Skeletal muscle tissue (tissue), 4 donors: Measurements from ENCODE around the gene PTPN14. TPM values are rescaled to one million over a fixed set of nuclear protein-coding genes. Genes with fewer than 3 reads are reported as not detected.

ENCODE experiments used
- H3K27ac ChIP-seq: one replicate; pipeline ENCODE4 v1.7.0; 2013; ENCODE audit warnings: mild to moderate bottlenecking, low read depth, low read length, inconsistent platforms
- H3K27me3 ChIP-seq, 3 donors: one replicate each; pipeline ENCODE4 v1.7.0; 2013; ENCODE audit warnings: low read length in 3 of 3; ENCODE audit not compliant: control insufficient read depth in 3 of 3, insufficient read depth in 3 of 3
- H3K36me3 ChIP-seq, 3 donors: one replicate each; pipeline ENCODE4 v1.7.0; 2013; ENCODE audit warnings: low read length in 3 of 3; ENCODE audit not compliant: control insufficient read depth in 3 of 3, insufficient read depth in 3 of 3
- H3K4me1 ChIP-seq, 3 donors: one replicate each; pipeline ENCODE4 v1.7.0; 2013; ENCODE audit warnings: low read length in 3 of 3, mild to moderate bottlenecking in 3 of 3; ENCODE audit not compliant: control insufficient read depth in 3 of 3, insufficient read depth in 3 of 3
- H3K4me3 ChIP-seq, 3 donors: one replicate each; pipeline ENCODE4 v1.7.0; 2013; ENCODE audit warnings: low read length in 3 of 3
- H3K9ac ChIP-seq, 3 donors: one replicate each; pipeline ENCODE4 v1.7.0; 2013; ENCODE audit warnings: low read length in 3 of 3, mild to moderate bottlenecking in 3 of 3, moderate library complexity in 2 of 3, low read depth in 1 of 3
- H3K9me3 ChIP-seq, 3 donors: one replicate each; pipeline ENCODE4 v1.7.0; 2013; ENCODE audit warnings: low read length in 3 of 3; ENCODE audit not compliant: control insufficient read depth in 3 of 3
- total RNA-seq: library from RNA; depleted of rRNA; stranded (reverse); fragments of >200 nt; gene quantifications from one replicate; pipeline ENCODE4 v1.2.3, GENCODE V29; 2014
- donor health status: Osteomylitis.

Gene PTPN14
- total RNA-seq, 1 donor from 2014 or later = 19.8 TPM

GRCh38 chr1:214473387-214473786 is 78.0 kb downstream of the PTPN14 start:
- H3K4me1 ChIP-seq = peaks cover 29 to 34% (median 32%) of the 10 kb centered on the region in 3 donors
- H3K36me3 ChIP-seq = no peaks in the 10 kb centered on the region
- H3K4me3 ChIP-seq = no peak overlapping the region
- peak overlapping the region in 1 of 3 donors; percentile 34 for H3K9ac ChIP-seq
- H3K27me3 ChIP-seq = no peaks in the 10 kb centered on the region
- no peaks in the 10 kb centered on the region for H3K9me3 ChIP-seq
- no peak overlapping the region for H3K27ac ChIP-seq

- no peak overlapping the region for H3K27ac ChIP-seq
- no peak overlapping the region for H3K9ac ChIP-seq
- H3K27me3 ChIP-seq = no peaks in the 10 kb centered on the region
- no peaks in the 10 kb centered on the region for H3K9me3 ChIP-seq
- H3K36me3 ChIP-seq = no peaks in the 10 kb centered on the region
- no peak overlapping the region for H3K4me3 ChIP-seq
- peaks cover 20 to 32% (median 26%) of the 10 kb centered on the region in 3 donors for H3K4me1 ChIP-seq
Measured at GRCh38 chr1:214472364-214472763, 79.0 kb downstream of the PTPN14 start.

- no peaks in the 10 kb centered on the region for H3K36me3 ChIP-seq
- peaks cover 19 to 27% (median 23%) of the 10 kb centered on the region in 3 donors for H3K4me1 ChIP-seq
- no peak overlapping the region for H3K27ac ChIP-seq
- H3K9me3 ChIP-seq = no peaks in the 10 kb centered on the region
- no peak overlapping the region for H3K9ac ChIP-seq
- H3K27me3 ChIP-seq = no peaks in the 10 kb centered on the region
- no peak overlapping the region for H3K4me3 ChIP-seq
Measured at GRCh38 chr1:214471458-214471857, 79.9 kb downstream of the PTPN14 start.

GRCh38 chr1:214470132-214470531 is 81.3 kb downstream of the PTPN14 start:
- no peaks in the 10 kb centered on the region for H3K36me3 ChIP-seq
- H3K9ac ChIP-seq = no peak overlapping the region
- no peaks in the 10 kb centered on the region for H3K27me3 ChIP-seq
- H3K9me3 ChIP-seq = no peaks in the 10 kb centered on the region
- no peak overlapping the region for H3K4me3 ChIP-seq
- H3K27ac ChIP-seq = no peak overlapping the region
- peaks cover 16 to 18% (median 18%) of the 10 kb centered on the region in 3 donors for H3K4me1 ChIP-seq

- H3K4me1 ChIP-seq = peaks cover 14 to 19% (median 18%) of the 10 kb centered on the region in 3 donors
- no peak overlapping the region for H3K4me3 ChIP-seq
- H3K27ac ChIP-seq = no peak overlapping the region
- H3K27me3 ChIP-seq = no peaks in the 10 kb centered on the region
- peaks cover 0 to 4% (median 4%) of the 10 kb centered on the region in 3 donors for H3K36me3 ChIP-seq
- H3K9me3 ChIP-seq = no peaks in the 10 kb centered on the region
- H3K9ac ChIP-seq = no peak overlapping the region
Measured at GRCh38 chr1:214469290-214469689, 82.1 kb downstream of the PTPN14 start.

- H3K9me3 ChIP-seq = no peaks in the 10 kb centered on the region
- no peak overlapping the region for H3K9ac ChIP-seq
- no peak overlapping the region for H3K27ac ChIP-seq
- peaks cover 8 to 16% (median 11%) of the 10 kb centered on the region in 3 donors for H3K4me1 ChIP-seq
- no peak overlapping the region for H3K4me3 ChIP-seq
- H3K36me3 ChIP-seq = peaks cover 0 to 4% (median 4%) of the 10 kb centered on the region in 3 donors
- H3K27me3 ChIP-seq = no peaks in the 10 kb centered on the region
Measured at GRCh38 chr1:214467078-214467585, 84.3 kb downstream of the PTPN14 start.

GRCh38 chr1:214466403-214467077 is 84.9 kb downstream of the PTPN14 start:
- H3K27me3 ChIP-seq = no peaks in the 10 kb centered on the region
- H3K27ac ChIP-seq = no peak overlapping the region
- H3K9me3 ChIP-seq = no peaks in the 10 kb centered on the region
- H3K36me3 ChIP-seq = peaks cover 0 to 4% (median 4%) of the 10 kb centered on the region in 3 donors
- H3K4me3 ChIP-seq = no peak overlapping the region
- peaks cover 6 to 14% (median 8%) of the 10 kb centered on the region in 3 donors for H3K4me1 ChIP-seq
- H3K9ac ChIP-seq = no peak overlapping the region

- H3K4me3 ChIP-seq = no peak overlapping the region
Measured at GRCh38 chr1:214464445-214465287, 86.7 kb downstream of the PTPN14 start.

GRCh38 chr1:214463596-214463995 is 87.8 kb downstream of the PTPN14 start:
- no peak overlapping the region for H3K27ac ChIP-seq
- H3K27me3 ChIP-seq = no peaks in the 10 kb centered on the region
- no peak overlapping the region for H3K9ac ChIP-seq
- no peaks in the 10 kb centered on the region for H3K9me3 ChIP-seq
- H3K4me1 ChIP-seq = peaks cover 6 to 20% (median 6%) of the 10 kb centered on the region in 3 donors
- peaks cover 0 to 4% (median 4%) of the 10 kb centered on the region in 3 donors for H3K36me3 ChIP-seq
- no peak overlapping the region for H3K4me3 ChIP-seq

More at GRCh38 chr1:214464445-214465287, 86.7 kb downstream of the PTPN14 start:
- Histone ChIP-seq H3K9me3 (no peaks in the 10 kb centered on the region), H3K27me3 (no peaks in the 10 kb centered on the region), H3K36me3 (peaks cover 0 to 4% (median 4%) of the 10 kb centered on the region in 3 donors), H3K27ac (no peak overlapping the region), H3K4me1 (peaks cover 6 to 20% (median 8%) of the 10 kb centered on the region in 3 donors), H3K9ac (no peak overlapping the region)
